Measurements from ENCODE around the gene COX15. TPM values are rescaled to one million over a fixed set of nuclear protein-coding genes. Genes with fewer than 3 reads are reported as not detected.

The COX15 gene
- total RNA-seq, 1 experiment from 2014 or later = 41.4 TPM

- no peak for TF ChIP-seq OVOL2 (CRISPR knock-in tag; IDR thresholded peaks at IDR 0.05; ENCODE audit: borderline replicate concordance)
These were observed 10.3 kb upstream of the COX15 start (continued) for GRCh38 chr10:99742254-99742653.

DNA sequence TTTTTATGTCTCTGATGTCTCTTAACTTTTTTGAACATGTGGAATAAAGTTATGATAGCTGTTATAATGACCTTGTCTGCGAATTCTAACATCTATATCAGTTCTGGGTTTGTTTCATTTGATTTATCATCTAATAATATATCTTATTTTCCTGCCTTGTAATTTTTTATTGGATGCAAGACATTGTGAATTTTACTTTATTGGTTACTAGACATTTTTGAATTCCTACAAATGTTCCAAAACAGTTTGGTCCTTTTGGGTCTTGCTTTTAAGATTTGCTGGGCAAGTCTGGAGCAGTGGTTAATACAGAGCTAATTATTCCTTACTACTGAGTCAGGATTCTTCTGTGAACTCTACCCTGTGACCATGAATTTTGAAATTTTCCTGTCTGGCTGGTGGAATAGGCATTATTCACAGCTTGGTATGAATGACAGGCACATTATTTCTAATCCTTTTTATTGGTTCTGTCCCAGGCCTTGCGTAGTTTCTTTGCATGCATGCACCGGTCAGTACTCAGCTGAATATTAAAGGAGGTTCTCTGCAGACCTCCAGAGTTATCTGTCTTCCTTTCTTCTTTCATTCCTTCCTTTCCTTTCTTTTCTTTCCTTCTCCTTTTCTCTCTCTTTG lies 9.1 kb upstream of the COX15 start:
- POLR2A ChIA-PET = no interaction called here

More for the DNA sequence above, 9.1 kb upstream of the COX15 start:
- no peak for ATAC-seq
- Mint-ChIP-seq H3K4me1 (no peaks in the 10 kb centered on the region), H3K4me3 (no peak overlapping the region), H3K9me3 (peaks cover 15% of the 10 kb centered on the region), H3K36me3 (peaks cover 76% of the 10 kb centered on the region), H3K27ac (no peak overlapping the region), H3K27me3 (ENCODE audit: low read depth) (no peaks in the 10 kb centered on the region)
- CTCF ChIA-PET = no interaction called here
- no peak for DNase-seq (ENCODE audit: low spot score)
- no peak for TF ChIP-seq ATF1 (CRISPR knock-in tag; IDR thresholded peaks at IDR 0.05)
- no peak for TF ChIP-seq IRF2 (CRISPR knock-in tag; IDR thresholded peaks at IDR 0.05; ENCODE audit: borderline replicate concordance, low read depth)
- no peak for TF ChIP-seq GABPB1 (CRISPR knock-in tag; IDR thresholded peaks at IDR 0.05)
- no peak for TF ChIP-seq E2F5 (CRISPR knock-in tag; IDR thresholded peaks at IDR 0.05)
- TF ChIP-seq, protein P1, sequence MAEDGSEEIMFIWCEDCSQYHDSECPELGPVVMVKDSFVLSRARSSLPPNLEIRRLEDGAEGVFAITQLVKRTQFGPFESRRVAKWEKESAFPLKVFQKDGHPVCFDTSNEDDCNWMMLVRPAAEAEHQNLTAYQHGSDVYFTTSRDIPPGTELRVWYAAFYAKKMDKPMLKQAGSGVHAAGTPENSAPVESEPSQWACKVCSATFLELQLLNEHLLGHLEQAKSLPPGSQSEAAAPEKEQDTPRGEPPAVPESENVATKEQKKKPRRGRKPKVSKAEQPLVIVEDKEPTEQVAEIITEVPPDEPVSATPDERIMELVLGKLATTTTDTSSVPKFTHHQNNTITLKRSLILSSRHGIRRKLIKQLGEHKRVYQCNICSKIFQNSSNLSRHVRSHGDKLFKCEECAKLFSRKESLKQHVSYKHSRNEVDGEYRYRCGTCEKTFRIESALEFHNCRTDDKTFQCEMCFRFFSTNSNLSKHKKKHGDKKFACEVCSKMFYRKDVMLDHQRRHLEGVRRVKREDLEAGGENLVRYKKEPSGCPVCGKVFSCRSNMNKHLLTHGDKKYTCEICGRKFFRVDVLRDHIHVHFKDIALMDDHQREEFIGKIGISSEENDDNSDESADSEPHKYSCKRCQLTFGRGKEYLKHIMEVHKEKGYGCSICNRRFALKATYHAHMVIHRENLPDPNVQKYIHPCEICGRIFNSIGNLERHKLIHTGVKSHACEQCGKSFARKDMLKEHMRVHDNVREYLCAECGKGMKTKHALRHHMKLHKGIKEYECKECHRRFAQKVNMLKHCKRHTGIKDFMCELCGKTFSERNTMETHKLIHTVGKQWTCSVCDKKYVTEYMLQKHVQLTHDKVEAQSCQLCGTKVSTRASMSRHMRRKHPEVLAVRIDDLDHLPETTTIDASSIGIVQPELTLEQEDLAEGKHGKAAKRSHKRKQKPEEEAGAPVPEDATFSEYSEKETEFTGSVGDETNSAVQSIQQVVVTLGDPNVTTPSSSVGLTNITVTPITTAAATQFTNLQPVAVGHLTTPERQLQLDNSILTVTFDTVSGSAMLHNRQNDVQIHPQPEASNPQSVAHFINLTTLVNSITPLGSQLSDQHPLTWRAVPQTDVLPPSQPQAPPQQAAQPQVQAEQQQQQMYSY (CRISPR knock-in tag; IDR thresholded peaks at IDR 0.05) = no peak
- TF ChIP-seq RELA (CRISPR knock-in tag; IDR thresholded peaks at IDR 0.05; ENCODE audit: borderline replicate concordance) = no peak
- TF ChIP-seq, protein P2, sequence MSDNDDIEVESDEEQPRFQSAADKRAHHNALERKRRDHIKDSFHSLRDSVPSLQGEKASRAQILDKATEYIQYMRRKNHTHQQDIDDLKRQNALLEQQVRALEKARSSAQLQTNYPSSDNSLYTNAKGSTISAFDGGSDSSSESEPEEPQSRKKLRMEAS (CRISPR knock-in tag; IDR thresholded peaks at IDR 0.05) = no peak
- no peak for TF ChIP-seq KAT7 (CRISPR knock-in tag; IDR thresholded peaks at IDR 0.05; ENCODE audit: borderline replicate concordance)
- TF ChIP-seq SMAD3 (CRISPR knock-in tag; IDR thresholded peaks at IDR 0.05; ENCODE audit: borderline replicate concordance) = no peak
- TF ChIP-seq FOXJ3 (CRISPR knock-in tag; IDR thresholded peaks at IDR 0.05; ENCODE audit: borderline replicate concordance) = no peak
- TF ChIP-seq, protein P3, sequence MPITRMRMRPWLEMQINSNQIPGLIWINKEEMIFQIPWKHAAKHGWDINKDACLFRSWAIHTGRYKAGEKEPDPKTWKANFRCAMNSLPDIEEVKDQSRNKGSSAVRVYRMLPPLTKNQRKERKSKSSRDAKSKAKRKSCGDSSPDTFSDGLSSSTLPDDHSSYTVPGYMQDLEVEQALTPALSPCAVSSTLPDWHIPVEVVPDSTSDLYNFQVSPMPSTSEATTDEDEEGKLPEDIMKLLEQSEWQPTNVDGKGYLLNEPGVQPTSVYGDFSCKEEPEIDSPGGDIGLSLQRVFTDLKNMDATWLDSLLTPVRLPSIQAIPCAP (CRISPR knock-in tag; IDR thresholded peaks at IDR 0.05) = no peak
- TF ChIP-seq MXD4 (CRISPR knock-in tag; IDR thresholded peaks at IDR 0.05; ENCODE audit: borderline replicate concordance) = no peak
- TF ChIP-seq ZNF121 (CRISPR knock-in tag; IDR thresholded peaks at IDR 0.05) = no peak
- no peak for TF ChIP-seq NFYB (CRISPR knock-in tag; conservative IDR thresholded peaks at IDR 0.05; ENCODE audit: low read depth)
- no peak for TF ChIP-seq RORB (CRISPR knock-in tag; IDR thresholded peaks at IDR 0.05)
- no peak for TF ChIP-seq AFF4 (CRISPR knock-in tag; IDR thresholded peaks at IDR 0.05; ENCODE audit: borderline replicate concordance)
- no peak for TF ChIP-seq ZNF317 (CRISPR knock-in tag; IDR thresholded peaks at IDR 0.05; ENCODE audit: borderline replicate concordance, low read depth)
- TF ChIP-seq, protein P4, sequence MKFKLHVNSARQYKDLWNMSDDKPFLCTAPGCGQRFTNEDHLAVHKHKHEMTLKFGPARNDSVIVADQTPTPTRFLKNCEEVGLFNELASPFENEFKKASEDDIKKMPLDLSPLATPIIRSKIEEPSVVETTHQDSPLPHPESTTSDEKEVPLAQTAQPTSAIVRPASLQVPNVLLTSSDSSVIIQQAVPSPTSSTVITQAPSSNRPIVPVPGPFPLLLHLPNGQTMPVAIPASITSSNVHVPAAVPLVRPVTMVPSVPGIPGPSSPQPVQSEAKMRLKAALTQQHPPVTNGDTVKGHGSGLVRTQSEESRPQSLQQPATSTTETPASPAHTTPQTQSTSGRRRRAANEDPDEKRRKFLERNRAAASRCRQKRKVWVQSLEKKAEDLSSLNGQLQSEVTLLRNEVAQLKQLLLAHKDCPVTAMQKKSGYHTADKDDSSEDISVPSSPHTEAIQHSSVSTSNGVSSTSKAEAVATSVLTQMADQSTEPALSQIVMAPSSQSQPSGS (CRISPR knock-in tag; IDR thresholded peaks at IDR 0.05; ENCODE audit: borderline replicate concordance, low read depth) = no peak
- no peak for TF ChIP-seq FOXK1 (CRISPR knock-in tag; IDR thresholded peaks at IDR 0.05)
- no peak for TF ChIP-seq TP53 (CRISPR knock-in tag; IDR thresholded peaks at IDR 0.05)
